HepG2 (cell line): Measurements from ENCODE around the gene TRIM7. TPM values are rescaled to one million over a fixed set of nuclear protein-coding genes. Genes with fewer than 3 reads are reported as not detected.

ENCODE experiments used
- ATAC-seq: fragments of 200-7000 bp; cut with Tn5 transposase; 3 replicates; pipeline ENCODE4 v1.9.1; 2020; ENCODE audit warnings: mild to moderate bottlenecking, moderate library complexity
- BruUV-seq: library from RNA; stranded (reverse); fragments of 400-500 nt; replicated peaks from 2 replicates; lab custom pipeline; 2021; lab: Mats Ljungman, UMichigan
- CTCF ChIA-PET: fragments of 300-600 bp; formaldehyde crosslinking; extraction: SDS; loops from one replicate; lab custom pipeline; 2021; ENCODE audit warnings: low total read pairs, inconsistent platforms, low intra/inter-chr PET ratio; lab: Yijun Ruan, JAX
- POLR2A ChIA-PET: fragments of 350-600 bp; sonication (Branson Sonifier 250); formaldehyde crosslinking; loops from one replicate; lab custom pipeline; 2020; ENCODE audit warnings: antibody characterized with exemption, inconsistent platforms; lab: Yijun Ruan, JAX
- DNase-seq: peaks from one replicate; pipeline ENCODE4 v3.0.0-alpha.2; 2015; ENCODE audit warnings: low spot score
- FAIRE-seq: peaks from 3 replicates; lab custom pipeline; 2011; peaks lifted over from hg19 to GRCh38; lab: Jason Lieb, UNC
- H2AFZ ChIP-seq: one replicate; pipeline ENCODE4 v1.6.1; 2011; ENCODE audit warnings: low read length, inconsistent platforms
- H3K27ac ChIP-seq: fragments of 300-600 bp; 3 replicates; pipeline ENCODE4 v1.8.0; 2011; ENCODE audit warnings: mixed run types, mild to moderate bottlenecking, mixed read lengths, low read length, inconsistent platforms; ENCODE audit not compliant: insufficient read depth; ENCODE audit errors: extremely low read length
- H3K27me3 ChIP-seq, 2 experiments: fragments of 200-600 bp in 1 of 2; 2 replicates in 1 of 2; 3 replicates in 1 of 2; pipeline versions ENCODE4 v1.6.0 to v1.8.0; 2011; ENCODE audit warnings: low read length in 2 of 2, mild to moderate bottlenecking in 2 of 2, moderate library complexity in 2 of 2, inconsistent platforms in 1 of 2; ENCODE audit not compliant: insufficient read depth in 2 of 2, control insufficient read depth in 1 of 2
- H3K36me3 ChIP-seq, 2 experiments: fragments of 200-600 bp in 1 of 2; replicated peaks in 1 of 2; 2 replicates in 1 of 2; 3 replicates in 1 of 2; pipeline versions ENCODE4 v1.5.1 to v1.8.0; 2011; ENCODE audit warnings: low read length in 2 of 2, inconsistent platforms in 1 of 2; ENCODE audit not compliant: insufficient read depth in 2 of 2, control insufficient read depth in 1 of 2
- H3K4me1 ChIP-seq: 2 replicates; pipeline ENCODE4 v1.5.1; 2012; ENCODE audit warnings: low read length, inconsistent platforms; ENCODE audit not compliant: insufficient read depth
- H3K4me2 ChIP-seq: 2 replicates; pipeline ENCODE4 v1.6.0; 2011; ENCODE audit warnings: low read depth, low read length, inconsistent platforms
- H3K4me3 ChIP-seq, 3 experiments: fragments of 200-600 bp in 1 of 3; sonication (generic), shearing (Covaris generic) in 1 of 3; replicated peaks in 1 of 3; 2 replicates each; pipeline ENCODE4 v1.5.1; 2011 to 2016; ENCODE audit warnings: low read length in 3 of 3, inconsistent platforms in 2 of 3, low read depth in 2 of 3, mild to moderate bottlenecking in 2 of 3, control low read depth in 1 of 3, mixed read lengths in 1 of 3; ENCODE audit not compliant: insufficient read depth in 1 of 3
- H3K79me2 ChIP-seq: one replicate; pipeline ENCODE4 v1.6.1; 2011; ENCODE audit warnings: low read length, inconsistent platforms; ENCODE audit not compliant: insufficient read depth
- H3K9ac ChIP-seq: 2 replicates; pipeline ENCODE4 v1.6.0; 2011; ENCODE audit warnings: mild to moderate bottlenecking, low read depth, low read length, inconsistent platforms; ENCODE audit not compliant: insufficient read depth
- H3K9me3 ChIP-seq: 2 replicates; pipeline ENCODE4 v1.5.1; 2012; ENCODE audit warnings: mild to moderate bottlenecking, low read length
- H4K20me1 ChIP-seq: 2 replicates; pipeline ENCODE4 v1.6.0; 2011; ENCODE audit warnings: inconsistent platforms, mild to moderate bottlenecking, low read length, moderate library complexity; ENCODE audit not compliant: insufficient read depth
- FIP1L1 ChIP-seq: fragments of 200-400 bp; formaldehyde crosslinking; IDR thresholded peaks from 2 replicates; pipeline ENCODE4 v1.6.1; 2018; ENCODE audit warnings: low read depth, mild to moderate bottlenecking, low read length, moderate library complexity, borderline replicate concordance; ENCODE audit not compliant: insufficient read depth
- JUNB ChIP-seq: sonication (generic); formaldehyde crosslinking; IDR thresholded peaks from 2 replicates; pipeline ENCODE4 v1.8.0; 2022; ENCODE audit warnings: missing genetic modification reagents, mild to moderate bottlenecking, borderline replicate concordance
- KDM2A ChIP-seq: sonication (generic); formaldehyde crosslinking; IDR thresholded peaks from 2 replicates; pipeline ENCODE4 v1.4.0; 2020; ENCODE audit warnings: low read depth, missing genetic modification reagents, borderline replicate concordance
- MAFF ChIP-seq: IDR thresholded peaks from 2 replicates; pipeline ENCODE4 v1.6.1; 2011; ENCODE audit warnings: low read depth, low read length, improper control_type of control experiment
- MAFK ChIP-seq, 2 experiments: IDR thresholded peaks in 1 of 2; conservative IDR thresholded peaks in 1 of 2; 2 replicates each; pipeline ENCODE4 v1.6.1; 2011; ENCODE audit warnings: improper control_type of control experiment in 2 of 2, low read length in 2 of 2
- NONO ChIP-seq, 2 experiments: fragments of 450-650 bp in 1 of 2; sonication (generic) in 1 of 2; formaldehyde crosslinking in 1 of 2; IDR thresholded peaks in 1 of 2; conservative IDR thresholded peaks in 1 of 2; 2 replicates each; pipeline versions ENCODE4 v1.6.1 to v1.8.0; 2017 to 2022; ENCODE audit warnings: mild to moderate bottlenecking in 1 of 2, missing genetic modification reagents in 1 of 2, moderate library complexity in 1 of 2
- NR2F6 ChIP-seq, 2 experiments: IDR thresholded peaks; 2 replicates each; pipeline ENCODE4 v1.6.1; 2016; ENCODE audit warnings: antibody characterized with exemption in 1 of 2, mild to moderate bottlenecking in 1 of 2
- PAF1 ChIP-seq: IDR thresholded peaks from 2 replicates; pipeline ENCODE4 v1.6.1; 2016; ENCODE audit warnings: missing genetic modification reagents, missing compliant biosample characterization
- POLR2A ChIP-seq, 2 experiments: IDR thresholded peaks; 2 replicates each; pipeline ENCODE4 v1.6.1; 2011; ENCODE audit warnings: low read depth in 2 of 2, low read length in 2 of 2, mild to moderate bottlenecking in 1 of 2, moderate library complexity in 1 of 2; ENCODE audit not compliant: insufficient read depth in 1 of 2
- POLR2AphosphoS2 ChIP-seq: IDR thresholded peaks from 2 replicates; pipeline ENCODE4 v1.6.1; 2011; ENCODE audit warnings: low read depth, low read length, improper control_type of control experiment
- POLR2AphosphoS5 ChIP-seq: IDR thresholded peaks from 2 replicates; pipeline ENCODE4 v1.6.1; 2012; ENCODE audit warnings: low read depth, low read length
- POLR2G ChIP-seq: fragments of 200-400 bp; formaldehyde crosslinking; IDR thresholded peaks from 2 replicates; pipeline ENCODE4 v1.6.1; 2018; ENCODE audit warnings: mild to moderate bottlenecking, low read depth, low read length, moderate library complexity
- PRMT3 ChIP-seq: sonication (generic); formaldehyde crosslinking; IDR thresholded peaks from 2 replicates; pipeline ENCODE4 v1.8.1; 2022; ENCODE audit warnings: low read depth, mild to moderate bottlenecking, moderate library complexity, missing genetic modification reagents, borderline replicate concordance
- RBFOX2 ChIP-seq: fragments of 200-400 bp; formaldehyde crosslinking; IDR thresholded peaks from 2 replicates; pipeline ENCODE4 v1.6.1; 2017; ENCODE audit warnings: low read depth, mild to moderate bottlenecking, low read length
- RBM22 ChIP-seq: fragments of 200-400 bp; formaldehyde crosslinking; optimal IDR thresholded peaks from 2 replicates; pipeline ENCODE3; 2017; ENCODE audit warnings: mild to moderate bottlenecking, low read length, moderate library complexity
- RBM39 ChIP-seq: fragments of 200-400 bp; formaldehyde crosslinking; IDR thresholded peaks from one replicate; pipeline ENCODE4 v1.6.1; 2018; ENCODE audit warnings: antibody characterized with exemption, mild to moderate bottlenecking, low read depth, low read length; ENCODE audit not compliant: poor library complexity, severe bottlenecking
- SIN3A ChIP-seq: IDR thresholded peaks from 2 replicates; pipeline ENCODE4 v1.6.1; 2011; ENCODE audit warnings: low read depth, mild to moderate bottlenecking, control low read depth, low read length, borderline replicate concordance
- SNAPC2 ChIP-seq: sonication (generic); formaldehyde crosslinking; IDR thresholded peaks from 2 replicates; pipeline ENCODE4 v1.8.1; 2022; ENCODE audit warnings: mild to moderate bottlenecking, missing genetic modification reagents
- SSRP1 ChIP-seq: IDR thresholded peaks from 2 replicates; pipeline ENCODE4 v1.6.1; 2016; ENCODE audit warnings: control low read depth
- TFDP2 ChIP-seq: sonication (generic); formaldehyde crosslinking; IDR thresholded peaks from 2 replicates; pipeline ENCODE4 v1.4.0; 2020; ENCODE audit warnings: missing genetic modification reagents
- ZNF563 ChIP-seq: sonication (generic); formaldehyde crosslinking; IDR thresholded peaks from 2 replicates; pipeline ENCODE4 v1.8.0; 2022; ENCODE audit warnings: mild to moderate bottlenecking, moderate library complexity, missing genetic modification reagents
- WGBS: methylation state at CpG from one replicate; pipeline ENCODE4 v1.1.6; 2017; ENCODE audit warnings: low lambda C conversion rate; 5-methylcytosine and 5-hydroxymethylcytosine counted together
- in situ Hi-C: cut with HindIII; loops from 2 replicates; pipeline ENCODE4 v1.10.0; 2017; ENCODE audit warnings: low pct_unique_long_range_greater_than_20kb; ENCODE audit not compliant: extremely low pct_ligation_motif_present
- intact Hi-C: fragments of 100-400 bp; cut with micrococcal nuclease; formaldehyde crosslinking; loops from one replicate; pipeline ENCODE4 v1.10.0; 2022; ENCODE audit not compliant: unreplicated experiment
- polyA plus RNA-seq, 8 experiments: library from polyadenylated mRNA; depleted of rRNA in 3 of 8; stranded (reverse) in 7 of 8; unstranded in 1 of 8; fragments of >200 nt; fragmentation: Illumina TruSeq in 4 of 8; extraction: Trizol in 4 of 8; gene quantifications; 2 replicates each; pipeline versions ENCODE4 v1.2.1 to v1.2.3, GENCODE V29; 2011 to 2016; ENCODE audit warnings: low read depth in 4 of 8, missing spikeins in 1 of 8, mixed read lengths in 1 of 8; ENCODE audit not compliant: insufficient read depth in 1 of 8
- total RNA-seq, 5 experiments: library from RNA; depleted of rRNA; stranded (reverse); fragments of >200 nt; fragmentation: Illumina TruSeq; extraction: Trizol; gene quantifications; 2 replicates each; pipeline ENCODE4 v1.2.3, GENCODE V29; 2016; ENCODE audit warnings: low read depth in 1 of 5
- TF ChIP-seq, protein P1 (sequence below): sonication (generic); formaldehyde crosslinking; IDR thresholded peaks from 2 replicates; pipeline ENCODE4 v1.8.1; 2022; ENCODE audit warnings: mild to moderate bottlenecking, missing genetic modification reagents

TRIM7 gene
- total and polyA plus RNA-seq, 2 of the 13 experiments (the other 11 are each of a cell fraction or from before 2014, with no cell fraction given), result 0.13 TPM; not detected in 1

DNA sequence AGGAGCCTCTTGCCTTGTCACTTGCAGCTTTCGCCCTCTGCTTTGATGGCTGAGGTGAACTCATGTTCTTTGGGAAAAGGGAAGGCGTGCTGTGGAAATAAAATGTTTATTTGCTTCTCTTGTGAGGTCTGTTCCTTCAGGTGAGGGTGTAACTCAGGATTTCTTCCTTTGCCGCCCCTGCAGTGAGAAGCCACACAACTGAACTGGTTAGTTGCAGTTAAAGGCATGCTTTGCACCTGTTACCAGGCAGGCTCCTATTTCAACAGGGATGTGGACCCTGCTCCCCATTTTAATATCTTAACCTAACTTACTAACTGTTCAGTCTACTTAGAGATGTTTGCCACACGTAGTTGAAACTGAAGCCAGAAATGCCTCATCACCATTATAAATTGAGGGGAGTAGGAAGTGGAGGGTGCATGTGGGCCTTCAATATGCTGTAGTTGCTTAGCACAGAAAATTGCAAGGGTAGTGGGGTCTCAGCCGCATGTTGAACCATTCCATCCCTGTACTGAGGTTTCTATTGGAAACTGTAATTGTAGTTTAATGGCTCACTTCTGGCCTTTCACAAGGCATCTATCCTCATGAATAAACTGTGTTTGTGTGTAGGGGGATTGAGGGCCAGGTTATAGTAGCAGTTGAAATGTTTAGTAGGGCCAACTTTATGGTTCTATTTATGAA, 30.8 kb upstream of the TRIM7 start:
- intact Hi-C loops (no loop called here), in situ Hi-C loops (no loop called here)
- Histone ChIP-seq H3K4me2 (no peak overlapping the region), H3K27ac (peak overlapping the region; percentile 24), H4K20me1 (peaks cover 44% of the 10 kb centered on the region), H3K27me3 (no peaks in the 10 kb centered on the region), H3K9ac (no peak overlapping the region), H3K4me3 (no peak overlapping the region), H3K4me1 (peaks cover 24% of the 10 kb centered on the region), H3K9me3 (no peaks in the 10 kb centered on the region), H3K79me2 (peaks cover 2% of the 10 kb centered on the region), H2AFZ (no peak overlapping the region), H3K36me3 (peaks cover 30 to 75% of the 10 kb centered on the region in 2 experiments)
- CTCF ChIA-PET, result no interaction called here
- POLR2A ChIA-PET, result interaction anchor here (1.8 to 4.3 kb wide), 3 partner anchors 9 to 44 kb away, joined by 5 to 41 read pairs (median 25); partner anchors contain the start of genes RACK1 and TRIM41
- 87% methylated on average over 5 of the region's 5 CpGs for WGBS
- DNase-seq, result no peak
- TF ChIP-seq ZNF563, result no peak
- TF ChIP-seq SSRP1 (CRISPR knock-in tag), result peak; percentile 55; the same call in 1 of the 2 replicates
- TF ChIP-seq NR2F6 (IDR thresholded peaks at IDR 0.05), result no peak
- no peak for TF ChIP-seq NR2F6 (CRISPR knock-in tag; IDR thresholded peaks at IDR 0.05)
- TF ChIP-seq RBM39, result no peak
- TF ChIP-seq MAFF, result peak; percentile 37; the same call in 1 of the 2 replicates
- 0 out of 2 replicates have a peak, but pooled peaks have one; percentile 20 for TF ChIP-seq TFDP2 (CRISPR knock-in tag)
- 0 out of 2 replicates have a peak, but pooled peaks have one; percentile 49 for TF ChIP-seq FIP1L1
- TF ChIP-seq JUNB (CRISPR knock-in tag), result 0 out of 2 replicates have a peak, but pooled peaks have one; percentile 22
- TF ChIP-seq PAF1 (CRISPR knock-in tag), result peak; percentile 79
- TF ChIP-seq POLR2AphosphoS2, result peak; percentile 92
- TF ChIP-seq POLR2A (IDR thresholded peaks at IDR 0.05; ENCODE audit: insufficient read depth in 1 of 2, low read depth in 2 of 2, low read length in 2 of 2), result peak; percentile 33 to 63; a peak in 3 of 4 replicates
- TF ChIP-seq PRMT3 (CRISPR knock-in tag), result 0 out of 2 replicates have a peak, but pooled peaks have one; percentile 22
- peak; percentile 40 to 53; a peak in 3 of 4 replicates for TF ChIP-seq MAFK (conservative IDR thresholded peaks at IDR 0.05 in 1 of 2, IDR thresholded peaks at IDR 0.05 in 1 of 2; ENCODE audit: low read length in 2 of 2)
- peak; percentile 70; the same call in 1 of the 2 replicates for TF ChIP-seq RBFOX2
- no peak for TF ChIP-seq NONO (IDR thresholded peaks at IDR 0.05)
- TF ChIP-seq NONO (CRISPR knock-in tag; conservative IDR thresholded peaks at IDR 0.05), result 0 out of 2 replicates have a peak, but pooled peaks have one; percentile 22
- TF ChIP-seq POLR2G, result peak; percentile 59
- peak; percentile 99 for TF ChIP-seq RBM22
- 0 out of 2 replicates have a peak, but pooled peaks have one; percentile 12 for TF ChIP-seq SIN3A
- no peak for TF ChIP-seq SNAPC2 (CRISPR knock-in tag)
- no peak for TF ChIP-seq KDM2A
- TF ChIP-seq, protein P1, sequence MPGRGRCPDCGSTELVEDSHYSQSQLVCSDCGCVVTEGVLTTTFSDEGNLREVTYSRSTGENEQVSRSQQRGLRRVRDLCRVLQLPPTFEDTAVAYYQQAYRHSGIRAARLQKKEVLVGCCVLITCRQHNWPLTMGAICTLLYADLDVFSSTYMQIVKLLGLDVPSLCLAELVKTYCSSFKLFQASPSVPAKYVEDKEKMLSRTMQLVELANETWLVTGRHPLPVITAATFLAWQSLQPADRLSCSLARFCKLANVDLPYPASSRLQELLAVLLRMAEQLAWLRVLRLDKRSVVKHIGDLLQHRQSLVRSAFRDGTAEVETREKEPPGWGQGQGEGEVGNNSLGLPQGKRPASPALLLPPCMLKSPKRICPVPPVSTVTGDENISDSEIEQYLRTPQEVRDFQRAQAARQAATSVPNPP (CRISPR knock-in tag), result 0 out of 2 replicates have a peak, but pooled peaks have one; percentile 34
- peak; percentile 66 for TF ChIP-seq POLR2AphosphoS5
- BruUV-seq, result no TSS peak
- ATAC-seq, result no peak
- no peak for FAIRE-seq
